GM12878 (cell line): Measurements from ENCODE around the gene GALE. TPM values are rescaled to one million over a fixed set of nuclear protein-coding genes. Genes with fewer than 3 reads are reported as not detected.

Experiments used
- EZH2 ChIP-seq: IDR thresholded peaks from 2 replicates; pipeline ENCODE4 v1.6.1; 2012; ENCODE audit warnings: low read depth, mild to moderate bottlenecking, control low read depth, inconsistent platforms, low read length, borderline replicate concordance; ENCODE audit not compliant: control insufficient read depth
- GATAD2B ChIP-seq: fragments of 450-650 bp; conservative IDR thresholded peaks from 2 replicates; pipeline ENCODE4 v1.6.1; 2017; ENCODE audit warnings: low read depth, mild to moderate bottlenecking, moderate library complexity
- HSF1 ChIP-seq: fragments of 150-350 bp; IDR thresholded peaks from 2 replicates; pipeline ENCODE4 v1.6.1; 2014; ENCODE audit warnings: mild to moderate bottlenecking, low read depth, low read length
- IRF4 ChIP-seq: IDR thresholded peaks from 2 replicates; pipeline ENCODE4 v1.6.1; 2011; ENCODE audit warnings: low read depth, low read length
- IRF5 ChIP-seq: fragments of 450-650 bp; IDR thresholded peaks from 2 replicates; pipeline ENCODE4 v1.6.1; 2017; ENCODE audit warnings: borderline replicate concordance
- NFXL1 ChIP-seq: fragments of 450-650 bp; IDR thresholded peaks from 2 replicates; pipeline ENCODE4 v1.6.1; 2017; ENCODE audit warnings: antibody characterized with exemption, mild to moderate bottlenecking, borderline replicate concordance
- POLR2A ChIP-seq: IDR thresholded peaks from 2 replicates; pipeline ENCODE4 v1.6.1; 2011; ENCODE audit warnings: low read depth, mild to moderate bottlenecking, low read length
- RELB ChIP-seq: fragments of 450-650 bp; IDR thresholded peaks from 2 replicates; pipeline ENCODE4 v1.6.1; 2017; ENCODE audit warnings: low read depth, mild to moderate bottlenecking, moderate library complexity
- REST ChIP-seq: IDR thresholded peaks from 2 replicates; pipeline ENCODE4 v1.6.1; 2012; ENCODE audit warnings: mild to moderate bottlenecking, low read depth, low read length
- RFX5 ChIP-seq: IDR thresholded peaks from 2 replicates; pipeline ENCODE4 v1.6.1; 2011; ENCODE audit warnings: low read depth, low read length, improper control_type of control experiment
- SIN3A ChIP-seq: IDR thresholded peaks from 2 replicates; pipeline ENCODE4 v1.6.1; 2012; ENCODE audit warnings: low read depth, low read length, improper control_type of control experiment
- SMC3 ChIP-seq: IDR thresholded peaks from 2 replicates; pipeline ENCODE4 v1.6.1; 2011; ENCODE audit warnings: low read length, improper control_type of control experiment, borderline replicate concordance
- SREBF1 ChIP-seq: IDR thresholded peaks from 2 replicates; pipeline ENCODE4 v1.6.1; 2012; ENCODE audit warnings: mild to moderate bottlenecking, low read length
- USF1 ChIP-seq: IDR thresholded peaks from 2 replicates; pipeline ENCODE4 v1.6.1; 2011; ENCODE audit warnings: borderline replicate concordance, low read depth, mild to moderate bottlenecking, moderate library complexity, mixed read lengths, low read length; ENCODE audit not compliant: insufficient read depth; ENCODE audit errors: extremely low read length
- polyA plus RNA-seq, 11 experiments: library from polyadenylated mRNA; depleted of rRNA in 4 of 11; unstranded in 6 of 11; stranded (reverse) in 5 of 11; fragments of >200 nt; fragmentation: Nextera tagmentation in 4 of 11; fragmentation: Illumina TruSeq in 1 of 11; extraction: Ambion mirVana in 4 of 11; extraction: Trizol in 1 of 11; gene quantifications; 1 replicate in 1 of 11; 2 replicates in 10 of 11; pipeline versions ENCODE4 v1.2.1 to v1.2.3, GENCODE V29; 2011 to 2016; ENCODE audit warnings: inconsistent platforms in 2 of 11, missing spikeins in 2 of 11, low read depth in 1 of 11
- total RNA-seq, 4 experiments: library from RNA; depleted of rRNA in 3 of 4; stranded (reverse); fragments of >200 nt in 3 of 4; fragmentation: Illumina TruSeq in 1 of 4; extraction: Trizol in 1 of 4; gene quantifications; 2 replicates each; pipeline versions ENCODE4 v1.2.1 to v1.2.3, GENCODE V29; 2013 to 2021
- TF ChIP-seq, protein P1 (sequence below): fragments of 450-650 bp; formaldehyde crosslinking; IDR thresholded peaks from 2 replicates; pipeline ENCODE4 v1.4.0; 2022; ENCODE audit warnings: mild to moderate bottlenecking, moderate library complexity

Gene GALE
- total and polyA plus RNA-seq, 10 of the 15 experiments (the other 5 are each of a cell fraction or from before 2014, with no cell fraction given) = 4.2 to 93.7 (median 40.4) TPM

GRCh38 chr1:23790696-23791515, 9.6 kb downstream of the GALE start, which contains the start of gene LYPLA2 (continued):
- TF ChIP-seq, protein P1, sequence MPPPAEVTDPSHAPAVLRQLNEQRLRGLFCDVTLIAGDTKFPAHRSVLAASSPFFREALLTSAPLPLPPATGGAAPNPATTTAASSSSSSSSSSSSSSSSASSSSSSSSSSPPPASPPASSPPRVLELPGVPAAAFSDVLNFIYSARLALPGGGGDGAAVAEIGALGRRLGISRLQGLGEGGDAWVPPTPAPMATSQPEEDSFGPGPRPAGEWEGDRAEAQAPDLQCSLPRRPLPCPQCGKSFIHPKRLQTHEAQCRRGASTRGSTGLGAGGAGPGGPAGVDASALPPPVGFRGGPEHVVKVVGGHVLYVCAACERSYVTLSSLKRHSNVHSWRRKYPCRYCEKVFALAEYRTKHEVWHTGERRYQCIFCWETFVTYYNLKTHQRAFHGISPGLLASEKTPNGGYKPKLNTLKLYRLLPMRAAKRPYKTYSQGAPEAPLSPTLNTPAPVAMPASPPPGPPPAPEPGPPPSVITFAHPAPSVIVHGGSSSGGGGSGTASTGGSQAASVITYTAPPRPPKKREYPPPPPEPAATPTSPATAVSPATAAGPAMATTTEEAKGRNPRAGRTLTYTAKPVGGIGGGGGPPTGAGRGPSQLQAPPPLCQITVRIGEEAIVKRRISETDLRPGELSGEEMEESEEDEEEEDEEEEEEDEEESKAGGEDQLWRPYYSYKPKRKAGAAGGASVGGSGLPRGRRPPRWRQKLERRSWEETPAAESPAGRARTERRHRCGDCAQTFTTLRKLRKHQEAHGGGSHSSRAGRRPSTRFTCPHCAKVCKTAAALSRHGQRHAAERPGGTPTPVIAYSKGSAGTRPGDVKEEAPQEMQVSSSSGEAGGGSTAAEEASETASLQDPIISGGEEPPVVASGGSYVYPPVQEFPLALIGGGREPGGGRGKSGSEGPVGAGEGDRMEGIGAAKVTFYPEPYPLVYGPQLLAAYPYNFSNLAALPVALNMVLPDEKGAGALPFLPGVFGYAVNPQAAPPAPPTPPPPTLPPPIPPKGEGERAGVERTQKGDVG (CRISPR knock-in tag) = no peak
- TF ChIP-seq POLR2A = peak; percentile 88
- no peak for TF ChIP-seq SMC3
- no peak for TF ChIP-seq IRF5
- TF ChIP-seq EZH2 = no peak
- no peak for TF ChIP-seq RFX5
- no peak for TF ChIP-seq IRF4
- TF ChIP-seq NFXL1 = no peak
- no peak for TF ChIP-seq SREBF1
- no peak for TF ChIP-seq USF1
- TF ChIP-seq REST = 0 out of 2 replicates have a peak, but pooled peaks have one; percentile 9
- TF ChIP-seq RELB = peak; percentile 71; the same call in 1 of the 2 replicates
- TF ChIP-seq HSF1 = no peak
- TF ChIP-seq GATAD2B = peak; percentile 69; the same call in 1 of the 2 replicates
- TF ChIP-seq SIN3A = peak; percentile 72; the same call in 1 of the 2 replicates
